ENCODE measurements around the gene GPATCH8.
"Not testable (repeated sequence)": the region's sequence is repeated elsewhere in the genome, so short reads cannot be mapped to it uniquely, and the experiment has no call there.

The GPATCH8 gene
- 17.6 to 70.0 (median 34.3) reads per million in 17 experiments for total RNA-seq

- peak; percentile 97 to 98 (median 98) for DNase-seq
Observed at GRCh38 chr17:44503147-44504029, at the start of gene GPATCH8. GPATCH8 (minus strand) TSS chr17:44503406; CDS start chr17:44503370, 36 bp downstream.

DNA sequence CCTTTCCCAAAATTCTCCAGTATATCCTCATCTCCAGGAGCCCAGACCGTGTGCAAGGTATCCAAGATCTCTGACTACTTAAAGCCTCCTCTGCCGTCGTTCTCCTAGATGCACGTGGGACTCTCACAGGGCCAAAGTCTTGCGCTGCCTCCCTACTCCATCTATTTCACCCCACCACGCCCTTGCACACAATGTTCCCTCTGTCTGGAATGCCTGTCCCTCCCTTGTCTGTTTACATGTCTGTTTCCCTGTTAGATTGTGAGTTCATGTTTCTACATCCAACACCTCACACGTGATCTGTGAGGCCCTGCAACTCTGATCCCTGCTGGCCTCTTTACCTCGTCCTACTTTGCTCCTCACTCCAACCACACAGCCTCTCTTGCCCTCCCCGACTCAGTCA is 49.2 kb upstream of the GPATCH8 start:
- DNase-seq = no peak

DNA sequence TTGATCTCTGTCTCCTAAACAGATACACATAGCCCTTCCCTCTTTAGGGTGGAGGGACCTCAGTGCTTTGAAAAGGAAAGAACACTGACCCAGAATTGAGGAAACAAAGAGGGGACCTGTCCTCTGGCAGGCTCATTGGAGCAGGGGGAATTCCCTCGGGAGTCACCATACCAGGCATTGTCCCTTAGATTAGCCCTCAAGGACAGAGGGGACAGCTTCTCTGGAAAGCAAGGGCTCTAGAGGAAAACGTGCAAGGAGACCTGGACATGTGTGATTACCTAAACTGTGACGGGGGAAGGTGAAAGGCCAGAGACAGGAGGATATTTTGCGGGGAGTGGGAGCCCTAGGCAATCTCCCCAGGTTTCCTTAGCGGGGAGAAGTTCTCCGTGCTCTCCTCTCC is 46.5 kb upstream of the GPATCH8 start:
- DNase-seq = peak in 2 of 4 experiments; percentile 19 to 24

DNA sequence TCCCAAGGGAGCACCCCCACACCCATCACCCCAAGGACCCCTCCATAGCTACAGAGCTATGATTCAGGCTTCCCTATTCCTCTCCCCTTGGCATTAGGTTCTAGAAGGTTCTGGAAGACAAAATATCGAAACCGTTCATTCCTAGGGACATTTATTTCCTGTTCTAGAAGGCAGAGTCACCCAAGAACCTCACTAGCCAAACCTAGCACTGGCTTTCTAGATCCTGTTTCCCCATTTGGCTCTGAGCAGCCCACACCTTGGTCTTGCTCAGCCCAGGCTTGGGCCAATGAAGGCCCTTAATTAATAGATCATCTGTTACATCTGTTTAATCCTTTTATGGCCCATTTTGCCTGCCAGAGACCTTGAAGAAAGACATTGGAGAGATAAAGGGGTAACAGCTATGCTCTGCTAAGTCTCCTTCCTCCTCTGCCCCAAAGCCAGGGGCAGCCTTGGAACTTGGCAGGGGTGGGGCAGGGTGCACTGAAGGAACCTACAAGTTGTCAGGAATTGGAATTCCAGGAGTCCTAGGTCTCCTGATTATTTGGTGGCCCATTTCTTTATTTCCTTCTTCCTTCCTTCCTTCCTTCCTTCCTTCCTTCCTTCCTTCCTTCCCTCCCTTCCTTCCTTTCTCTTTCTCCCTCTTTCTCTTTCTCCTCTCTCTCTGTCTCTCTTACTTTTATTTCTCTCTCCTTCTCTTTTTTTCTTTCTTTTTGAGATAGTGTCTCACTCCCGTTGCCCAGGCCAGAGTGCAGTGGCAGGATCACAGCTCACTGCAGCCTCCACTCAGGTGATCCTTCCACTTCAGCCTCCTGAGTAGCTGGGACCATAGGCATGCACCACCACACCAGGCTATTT is 45.4 kb upstream of the GPATCH8 start:
- peak; percentile 50 to 70 (median 64) for DNase-seq

GRCh38 chr17:44547625-44548267 is 44.5 kb upstream of the GPATCH8 start:
- DNase-seq = peak; percentile 39 to 77 (median 66)

- DNase-seq = peak; percentile 35 to 53 (median 45)
Observed at GRCh38 chr17:44546671-44547606, 43.7 kb upstream of the GPATCH8 start.

DNA sequence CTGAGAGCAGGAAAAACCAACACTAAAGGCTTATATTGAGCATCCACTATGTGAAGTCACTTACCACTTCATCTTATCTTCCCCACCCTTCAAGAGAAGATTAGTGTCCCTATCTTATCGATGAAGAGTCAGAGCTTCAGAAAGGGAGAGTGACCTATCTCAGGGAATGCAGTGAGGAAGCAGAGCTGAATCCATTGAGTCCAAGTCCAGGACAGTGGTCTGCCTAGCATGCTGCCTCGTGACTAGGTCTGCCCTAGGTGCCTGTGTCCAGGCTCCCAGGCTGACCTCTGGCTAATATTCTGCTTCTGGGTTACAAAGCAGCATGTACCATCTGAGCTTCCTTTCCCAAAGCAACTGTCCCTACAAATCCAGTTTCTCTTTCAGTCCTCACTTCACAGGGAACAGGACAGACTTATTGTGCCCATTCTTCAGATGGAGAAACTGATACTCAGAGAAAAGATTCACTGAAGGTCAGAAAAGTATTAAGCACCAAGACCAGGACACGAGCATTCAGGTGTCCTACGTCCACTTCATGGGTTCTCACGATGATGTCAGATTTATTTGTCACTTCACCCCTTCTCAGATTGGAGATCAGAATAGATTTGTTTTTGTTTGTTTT is 40.8 kb upstream of the GPATCH8 start:
- no peak for DNase-seq

DNA sequence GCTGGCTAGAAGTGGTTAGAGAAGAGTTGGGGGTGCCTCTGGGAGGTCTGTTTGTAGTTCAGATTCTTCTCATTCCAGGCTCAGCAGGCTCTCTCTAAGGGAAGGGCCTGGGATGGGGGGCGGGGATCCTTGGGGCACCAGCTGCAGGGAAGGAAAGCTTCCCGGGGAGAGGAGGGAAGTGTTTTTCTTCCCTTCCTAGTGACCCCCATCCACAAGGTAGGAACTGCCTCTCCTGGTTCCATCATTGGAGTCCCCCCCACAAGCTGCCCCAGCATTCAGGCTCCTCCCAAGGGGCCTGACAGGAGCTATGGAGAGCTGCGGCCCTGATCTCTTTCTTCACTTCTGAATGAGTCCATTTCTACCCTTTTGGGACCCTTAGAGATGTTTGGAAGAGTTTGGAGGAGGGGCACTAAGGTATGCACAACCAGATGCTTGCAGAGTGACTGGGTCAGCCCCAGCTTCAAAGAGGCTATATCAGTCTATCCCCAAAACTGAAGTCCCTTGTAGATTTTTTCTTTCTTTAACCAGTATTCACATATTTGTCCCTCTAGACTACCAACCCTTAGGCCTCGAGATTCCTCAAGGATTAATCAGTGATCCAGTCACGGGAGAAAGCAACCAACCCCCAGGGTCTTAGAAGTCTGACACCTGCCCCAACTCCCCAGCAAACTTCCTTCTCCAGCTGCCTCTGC is 40.2 kb upstream of the GPATCH8 start:
- no peak for DNase-seq

- DNase-seq = no peak
Observed at GRCh38 chr17:44541884-44542581, 38.8 kb upstream of the GPATCH8 start.

DNA sequence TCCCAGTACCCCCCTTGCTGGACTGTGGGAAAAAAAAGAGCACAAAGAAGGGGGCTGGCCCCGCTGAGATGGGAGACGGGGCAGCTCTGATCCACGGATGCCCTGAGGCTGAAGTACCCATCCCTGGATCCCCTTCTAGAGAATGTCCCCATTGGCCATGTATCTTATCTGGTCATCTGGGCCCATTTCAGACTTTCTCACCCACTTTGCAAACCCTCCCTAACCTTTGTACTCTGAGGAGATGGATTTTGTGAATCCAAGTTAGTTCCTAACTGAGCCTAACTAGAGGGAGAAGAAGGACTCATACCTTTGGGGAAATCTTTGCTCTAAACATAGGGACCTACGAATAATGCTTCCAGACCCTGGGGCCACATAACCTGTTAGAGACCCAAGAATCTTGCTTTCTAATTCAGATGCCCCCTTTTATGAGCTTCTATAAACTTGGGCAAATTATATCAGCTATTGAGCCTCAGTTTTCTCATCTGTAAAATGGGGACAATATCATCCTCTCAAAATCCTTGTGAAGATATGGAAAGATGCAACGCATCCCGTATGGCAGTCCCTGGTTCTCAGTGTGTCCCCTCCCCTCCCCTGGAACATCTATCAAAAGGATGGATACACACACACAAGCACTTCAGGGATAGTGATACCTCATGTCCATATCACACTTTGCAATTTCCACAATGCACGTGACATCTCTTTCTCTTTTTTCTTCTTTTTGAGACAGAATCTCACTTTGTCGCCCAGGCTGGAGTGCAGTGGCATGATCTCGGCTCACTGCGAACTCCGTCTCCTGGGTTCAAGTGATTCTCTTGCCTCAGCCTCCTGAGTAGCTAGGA is 37.3 kb upstream of the GPATCH8 start:
- no peak for DNase-seq

DNA sequence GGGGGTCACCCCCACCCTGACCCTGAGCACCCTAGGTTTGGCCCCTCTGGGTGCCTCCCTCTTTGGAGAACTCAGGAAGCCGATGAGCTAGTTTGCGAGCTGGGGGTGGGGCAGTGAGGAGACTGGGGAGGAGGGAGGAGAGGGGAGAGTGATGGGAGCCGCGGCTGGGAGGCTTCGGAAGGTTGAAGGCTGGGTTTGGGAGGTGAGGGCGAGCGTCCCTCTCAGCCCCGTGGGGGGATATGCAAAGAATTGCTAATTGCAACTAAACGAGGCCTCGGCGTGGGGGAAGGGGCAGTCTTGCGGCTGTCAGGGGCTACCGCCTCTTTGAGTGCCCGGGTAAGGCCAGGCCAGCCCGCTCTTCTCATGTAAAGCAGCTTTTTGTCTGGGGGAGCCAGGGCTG is 36.5 kb upstream of the GPATCH8 start:
- no peak for DNase-seq

DNA sequence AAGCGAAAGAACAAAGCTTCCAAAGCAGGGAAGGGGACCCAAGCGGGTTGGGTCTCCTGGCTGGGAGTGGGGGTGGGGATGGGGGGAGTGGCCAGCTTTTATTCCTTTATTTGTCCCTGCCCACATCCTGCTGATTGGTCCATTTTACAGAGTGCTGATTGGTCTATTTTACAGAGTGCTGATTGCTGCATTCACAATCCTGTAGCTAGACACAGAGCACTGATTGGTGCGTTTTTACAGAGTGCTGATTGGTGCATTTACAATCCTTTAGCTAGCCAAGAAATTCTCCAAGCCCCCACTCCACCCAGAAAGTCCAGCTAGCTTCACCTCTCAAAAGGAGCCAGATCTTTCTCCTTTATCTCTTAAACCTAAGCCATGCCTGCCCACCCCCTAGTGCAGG is 34.7 kb upstream of the GPATCH8 start:
- not testable (repeated sequence) for DNase-seq

DNA sequence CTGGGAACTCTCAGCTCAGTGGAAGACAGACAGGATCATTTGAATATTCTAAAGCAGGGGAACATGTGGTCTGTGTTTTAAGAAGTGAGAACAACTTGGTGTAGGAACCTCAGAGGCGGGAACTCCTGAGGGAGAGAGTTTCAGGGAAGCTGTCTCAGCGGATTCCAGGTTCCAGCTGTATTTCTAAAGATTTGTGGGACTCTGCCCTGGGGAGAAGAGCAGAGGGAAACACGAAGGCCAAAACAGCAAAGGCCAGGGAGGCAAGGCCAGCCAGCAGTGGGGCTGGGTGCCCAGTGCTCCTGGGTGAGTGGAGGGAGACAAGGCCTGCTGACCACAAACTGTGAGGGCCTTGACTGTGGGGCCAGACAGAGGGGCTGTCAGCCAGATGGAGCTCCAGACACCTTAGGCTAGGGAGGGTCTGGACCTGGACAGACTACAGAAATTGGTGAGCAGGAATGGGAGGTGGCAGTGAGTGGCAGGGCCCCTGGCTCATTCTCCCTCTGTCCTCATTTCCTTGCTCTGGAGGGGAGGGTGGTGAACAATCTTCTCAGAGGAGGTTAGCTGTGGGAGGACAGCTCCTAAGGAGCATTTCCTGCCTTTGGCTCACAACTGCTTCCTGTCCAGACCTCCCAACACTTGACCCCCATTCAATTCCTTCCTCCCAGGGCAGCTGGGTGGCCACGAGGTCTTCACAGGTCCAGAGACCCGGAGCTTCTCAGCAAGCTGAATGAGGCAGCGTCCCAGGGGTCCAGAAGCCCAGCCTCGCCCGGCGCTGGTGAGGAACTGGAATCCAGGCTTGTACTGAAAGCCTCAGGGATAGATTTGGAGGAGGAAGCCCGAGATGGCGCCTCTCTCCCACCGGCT is 33.1 kb upstream of the GPATCH8 start:
- peak; percentile 43 to 81 (median 70) for DNase-seq

GRCh38 chr17:44533533-44534246 is 30.5 kb upstream of the GPATCH8 start:
- DNase-seq = peak; percentile 90 to 96 (median 94)

DNA sequence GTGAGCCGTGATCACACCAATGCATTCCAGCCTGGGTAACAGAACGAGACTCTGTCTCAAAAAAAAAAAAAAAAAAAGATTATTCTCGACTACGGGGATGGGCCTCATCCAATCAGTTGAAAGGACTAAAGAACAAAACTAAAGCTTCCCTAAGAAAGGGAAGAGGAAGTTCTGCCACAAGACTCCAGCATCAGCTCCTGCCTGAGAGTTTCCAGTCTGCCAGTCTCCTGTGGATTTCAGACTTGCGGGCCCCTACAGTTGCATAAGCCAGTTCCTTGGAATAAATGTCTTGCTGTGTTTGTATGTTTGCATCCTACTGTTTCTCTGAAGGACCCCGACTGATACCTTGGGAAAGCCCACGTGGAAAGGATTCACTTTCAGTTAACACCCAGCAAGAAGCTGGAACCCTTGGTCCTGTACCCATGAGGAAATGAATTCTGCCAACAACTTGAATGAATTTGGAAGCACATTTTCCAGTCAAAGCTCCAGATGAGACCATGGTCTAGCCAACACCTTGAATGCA is 27.8 kb upstream of the GPATCH8 start:
- peak; percentile 54 to 80 (median 74) for DNase-seq

DNA sequence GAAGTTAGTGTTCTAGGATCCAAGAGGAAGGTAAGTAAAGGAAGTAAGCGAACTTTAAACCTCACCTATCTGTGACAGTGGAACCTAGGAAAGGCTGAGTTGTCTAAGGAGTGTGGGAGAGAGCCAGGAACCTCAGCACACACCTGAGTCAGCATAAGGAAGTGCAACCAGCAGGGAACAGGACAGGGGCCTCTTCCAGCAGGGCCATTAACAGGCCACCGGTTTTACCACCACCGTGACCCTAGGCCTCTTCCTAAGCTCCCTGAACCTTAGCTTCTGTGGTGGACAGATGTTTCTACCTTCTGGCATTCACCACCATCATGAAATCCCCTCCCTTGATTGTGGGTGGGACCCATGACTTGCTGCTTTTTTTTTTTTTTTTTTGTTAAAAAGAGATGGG is 26.7 kb upstream of the GPATCH8 start:
- DNase-seq = no peak

DNA sequence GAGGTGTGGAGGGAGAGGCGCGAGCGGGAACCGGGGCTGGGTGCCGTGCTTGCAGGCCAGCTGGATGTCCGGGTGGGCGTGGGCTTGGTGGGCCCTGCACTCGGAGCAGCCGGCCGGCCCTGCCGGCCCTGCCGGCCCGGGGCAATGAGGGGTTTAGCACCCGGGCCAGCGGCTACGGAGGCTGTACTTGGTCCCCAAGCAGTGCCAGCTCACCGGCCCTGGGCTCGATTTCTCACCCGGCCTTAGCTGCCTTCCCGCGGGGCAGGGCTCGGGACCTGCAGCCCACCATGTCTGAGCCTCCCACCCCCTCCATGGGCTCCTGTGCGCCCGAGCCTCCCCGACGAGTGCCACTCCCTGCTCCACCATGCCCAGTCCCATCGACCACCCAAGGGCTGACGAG is 24.7 kb upstream of the GPATCH8 start:
- DNase-seq = no peak
